HG03354 (cell line): ENCODE results near the gene CORO7.
"Not testable (repeated sequence)": the region's sequence is repeated elsewhere in the genome, so short reads cannot be mapped to it uniquely, and the experiment has no call there.

Experiments used
- ATAC-seq: cut with Tn5 transposase; IDR thresholded peaks from one replicate; pipeline ENCODE4 v1.9.1; 2021; ENCODE audit warnings: mild to moderate bottlenecking; ENCODE audit not compliant: unreplicated experiment, poor library complexity, severe bottlenecking

CORO7 gene

GRCh38 chr16:4360538-4361021 is 55.8 kb downstream of the CORO7 start:
- no peak for ATAC-seq

- no peak for ATAC-seq
Observed at GRCh38 chr16:4359914-4360313, 56.5 kb downstream of the CORO7 start.

- no peak for ATAC-seq
Observed at GRCh38 chr16:4358831-4359561, 57.4 kb downstream of the CORO7 start.

- ATAC-seq: no peak
Observed at GRCh38 chr16:4358236-4358635, 58.2 kb downstream of the CORO7 start.

- no peak for ATAC-seq
Observed at GRCh38 chr16:4356820-4357219, 59.6 kb downstream of the CORO7 start.

GRCh38 chr16:4354512-4355409 is 61.6 kb downstream of the CORO7 start:
- ATAC-seq: no peak

- ATAC-seq: no peak
Observed at GRCh38 chr16:4353675-4354074, 62.7 kb downstream of the CORO7 start.

GRCh38 chr16:4352843-4353242 is 63.6 kb downstream of the CORO7 start:
- no peak for ATAC-seq

GRCh38 chr16:4351880-4352279 is 64.5 kb downstream of the CORO7 start:
- no peak for ATAC-seq

- ATAC-seq: peak; percentile 87
Observed at GRCh38 chr16:4350787-4351659, 65.4 kb downstream of the CORO7 start, which contains the start of gene PAM16. PAM16 (minus strand) TSS chr16:4351321; CDS start chr16:4351234, 87 bp downstream.

- ATAC-seq: no peak
Observed at GRCh38 chr16:4350365-4350786, 66.0 kb downstream of the CORO7 start.

GRCh38 chr16:4349332-4349731 is 67.1 kb downstream of the CORO7 start:
- ATAC-seq: no peak

GRCh38 chr16:4347765-4348509 is 68.5 kb downstream of the CORO7 start:
- ATAC-seq: no peak

- ATAC-seq: no peak
Observed at GRCh38 chr16:4347010-4347409, 69.4 kb downstream of the CORO7 start.

- ATAC-seq: no peak
Observed at GRCh38 chr16:4345836-4346781, 70.3 kb downstream of the CORO7 start.

GRCh38 chr16:4344983-4345835 is 71.2 kb downstream of the CORO7 start:
- no peak for ATAC-seq

GRCh38 chr16:4344300-4344982 is 72.0 kb downstream of the CORO7 start:
- ATAC-seq: not testable (repeated sequence)
